GM19463 (cell line): Measurements from ENCODE around the gene SGMS1.
A peak's percentile ranks its signal among the peaks of the same experiment; 100 is the strongest.
"Not testable (repeated sequence)": the region's sequence is repeated elsewhere in the genome, so short reads cannot be mapped to it uniquely, and the experiment has no call there.

Experiments
- ATAC-seq: cut with Tn5 transposase; IDR thresholded peaks from one replicate; pipeline ENCODE4 v1.9.1; 2021; ENCODE audit warnings: mild to moderate bottlenecking, moderate library complexity; ENCODE audit not compliant: unreplicated experiment

The SGMS1 gene

GRCh38 chr10:50286996-50287803 lies 336.6 kb downstream of the SGMS1 start:
- no peak for ATAC-seq

GRCh38 chr10:50286517-50286916 lies 337.2 kb downstream of the SGMS1 start:
- no peak for ATAC-seq

- ATAC-seq = no peak
Observed at GRCh38 chr10:50281967-50282522, 341.7 kb downstream of the SGMS1 start.

- ATAC-seq = no peak
Observed at GRCh38 chr10:50281210-50281966, 342.4 kb downstream of the SGMS1 start.

GRCh38 chr10:50280049-50280841 lies 343.5 kb downstream of the SGMS1 start:
- ATAC-seq = no peak

- no peak for ATAC-seq
Observed at GRCh38 chr10:50279489-50279888, 344.3 kb downstream of the SGMS1 start.

GRCh38 chr10:50275650-50276235 lies 348.0 kb downstream of the SGMS1 start:
- ATAC-seq = peak; percentile 63

- ATAC-seq = no peak
Observed at GRCh38 chr10:50272531-50272930, 351.2 kb downstream of the SGMS1 start.

GRCh38 chr10:50271564-50272250 lies 352.0 kb downstream of the SGMS1 start:
- no peak for ATAC-seq

GRCh38 chr10:50267877-50268276 lies 355.9 kb downstream of the SGMS1 start:
- ATAC-seq = not testable (repeated sequence)

GRCh38 chr10:50262625-50263024 lies 361.1 kb downstream of the SGMS1 start:
- ATAC-seq = not testable (repeated sequence)

GRCh38 chr10:50260791-50261281 lies 362.9 kb downstream of the SGMS1 start:
- peak; percentile 97 for ATAC-seq
